GM21717 (cell line): ENCODE data around the gene BLZF1.
"Not testable (repeated sequence)": the region's sequence is repeated elsewhere in the genome, so short reads cannot be mapped to it uniquely, and the experiment has no call there.

Experiments
- ATAC-seq: cut with Tn5 transposase; IDR thresholded peaks from one replicate; pipeline ENCODE4 v1.9.1; 2021; ENCODE audit warnings: mild to moderate bottlenecking, moderate library complexity; ENCODE audit not compliant: unreplicated experiment

BLZF1 gene, protein sequence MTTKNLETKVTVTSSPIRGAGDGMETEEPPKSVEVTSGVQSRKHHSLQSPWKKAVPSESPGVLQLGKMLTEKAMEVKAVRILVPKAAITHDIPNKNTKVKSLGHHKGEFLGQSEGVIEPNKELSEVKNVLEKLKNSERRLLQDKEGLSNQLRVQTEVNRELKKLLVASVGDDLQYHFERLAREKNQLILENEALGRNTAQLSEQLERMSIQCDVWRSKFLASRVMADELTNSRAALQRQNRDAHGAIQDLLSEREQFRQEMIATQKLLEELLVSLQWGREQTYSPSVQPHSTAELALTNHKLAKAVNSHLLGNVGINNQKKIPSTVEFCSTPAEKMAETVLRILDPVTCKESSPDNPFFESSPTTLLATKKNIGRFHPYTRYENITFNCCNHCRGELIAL

DNA sequence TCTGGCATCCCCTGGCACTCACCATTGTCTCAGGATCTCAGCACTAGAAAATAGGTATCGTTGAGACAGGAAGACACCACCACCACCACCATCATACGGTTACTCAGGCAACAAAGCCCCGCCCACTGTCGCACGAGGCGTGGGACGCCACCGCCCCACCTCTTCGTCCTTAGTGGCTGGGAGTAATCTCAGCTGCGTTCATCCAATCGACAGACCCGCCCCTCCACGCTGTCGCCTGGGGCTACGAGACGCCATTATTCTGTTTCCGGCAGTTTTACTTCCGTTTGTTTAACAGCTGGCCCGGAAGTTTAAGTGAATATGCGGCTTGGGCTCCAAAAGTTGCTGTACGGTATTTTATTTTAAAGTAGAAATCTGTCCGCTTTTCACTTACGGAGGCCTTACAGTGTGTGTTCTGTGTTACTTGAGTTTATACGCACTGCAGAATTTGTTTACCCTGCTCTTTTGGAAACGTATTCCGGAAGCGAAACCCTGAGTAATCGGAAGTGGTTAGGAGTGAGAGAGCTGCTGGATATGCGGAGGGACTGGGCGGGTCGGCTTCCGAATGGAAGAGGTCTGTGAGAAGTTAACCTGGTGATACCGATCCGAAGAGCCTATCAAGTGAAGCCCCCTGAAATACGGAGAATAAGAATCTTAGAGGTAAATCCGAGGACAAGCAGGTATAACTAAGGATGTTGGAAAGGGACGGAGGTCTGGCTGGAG lies at the start of gene BLZF1, which contains the start of gene NME7:
BLZF1 (plus strand) TSS at position 510 of the 720 bp plus-strand sequence. CDS start 1,328 bp downstream, outside the sequence.
NME7 (minus strand) TSS at position 112 of the 720 bp plus-strand sequence; CDS start at position 25, 87 bp downstream.
- ATAC-seq = peak; percentile 97

- ATAC-seq = no peak
Observed at GRCh38 chr1:169318536-169319244, 49.3 kb upstream of the BLZF1 start.

DNA sequence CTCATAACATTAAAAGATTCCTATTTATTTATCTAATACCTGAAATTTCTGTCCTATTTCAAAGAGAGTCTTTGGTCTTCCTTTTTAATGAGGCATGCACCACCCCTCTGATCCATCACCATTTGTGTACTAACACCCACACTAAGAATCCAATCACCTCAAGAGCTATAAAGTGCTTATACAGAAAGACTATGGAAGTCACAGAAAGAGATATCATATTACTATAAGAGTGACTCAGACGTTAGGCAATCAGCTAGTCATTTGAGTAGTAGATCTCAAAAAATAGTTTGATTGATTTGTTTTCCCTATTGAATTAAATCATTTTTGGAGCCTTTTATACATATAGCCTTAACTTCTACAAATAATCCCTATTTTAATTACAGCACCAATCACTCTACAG lies 46.5 kb upstream of the BLZF1 start:
- no peak for ATAC-seq

DNA sequence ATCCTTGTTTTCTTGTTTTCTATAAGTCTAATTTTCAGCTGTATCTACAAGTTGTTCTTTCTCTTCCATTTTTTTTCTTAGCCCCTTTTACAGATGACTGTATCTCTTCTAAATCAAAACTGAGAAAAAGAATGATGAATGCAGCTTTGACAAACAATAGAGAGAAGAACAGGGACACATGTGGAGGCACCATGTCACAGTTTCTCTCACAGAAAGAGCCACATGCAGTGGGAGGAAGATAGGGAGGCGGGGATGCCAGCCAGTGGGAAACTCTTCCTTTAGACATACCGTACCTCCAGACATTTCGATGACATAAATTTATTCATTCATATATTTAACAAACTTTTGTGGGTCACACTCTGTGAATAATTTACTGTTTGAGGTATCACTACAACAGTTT lies 45.9 kb upstream of the BLZF1 start:
- ATAC-seq = no peak

- no peak for ATAC-seq
Observed at GRCh38 chr1:169325117-169325516, 42.9 kb upstream of the BLZF1 start.

GRCh38 chr1:169326261-169326955 lies 41.6 kb upstream of the BLZF1 start:
- ATAC-seq = peak; percentile 27

GRCh38 chr1:169326956-169327268 lies 41.1 kb upstream of the BLZF1 start:
- ATAC-seq = peak; percentile 92

- no peak for ATAC-seq
Observed at GRCh38 chr1:169327875-169328274, 40.1 kb upstream of the BLZF1 start.

DNA sequence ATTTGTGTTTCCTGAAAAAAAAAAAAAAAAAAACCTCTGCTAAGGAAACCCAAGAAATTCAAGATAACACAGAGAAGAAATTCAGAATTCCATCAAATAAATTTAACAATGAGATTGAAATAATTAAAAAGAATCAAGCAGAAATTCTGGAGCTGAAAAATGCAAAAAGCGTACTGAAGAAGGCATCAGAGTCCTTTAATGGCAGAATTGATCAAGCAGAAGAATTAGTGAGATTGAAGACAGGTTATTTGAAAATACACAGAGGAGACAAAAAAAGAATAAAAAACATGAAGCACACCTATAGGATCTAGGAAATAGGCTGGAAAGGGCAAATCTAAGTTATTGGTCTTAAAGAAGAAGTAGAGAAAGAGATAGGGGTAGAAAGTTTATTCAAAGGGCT lies 38.6 kb upstream of the BLZF1 start:
- ATAC-seq = no peak

- no peak for ATAC-seq
Observed at GRCh38 chr1:169330927-169331326, 37.1 kb upstream of the BLZF1 start.

- not testable (repeated sequence) for ATAC-seq
Observed at GRCh38 chr1:169334727-169335126, 33.3 kb upstream of the BLZF1 start.

GRCh38 chr1:169336947-169337715 lies 30.9 kb upstream of the BLZF1 start:
- not testable (repeated sequence) for ATAC-seq

DNA sequence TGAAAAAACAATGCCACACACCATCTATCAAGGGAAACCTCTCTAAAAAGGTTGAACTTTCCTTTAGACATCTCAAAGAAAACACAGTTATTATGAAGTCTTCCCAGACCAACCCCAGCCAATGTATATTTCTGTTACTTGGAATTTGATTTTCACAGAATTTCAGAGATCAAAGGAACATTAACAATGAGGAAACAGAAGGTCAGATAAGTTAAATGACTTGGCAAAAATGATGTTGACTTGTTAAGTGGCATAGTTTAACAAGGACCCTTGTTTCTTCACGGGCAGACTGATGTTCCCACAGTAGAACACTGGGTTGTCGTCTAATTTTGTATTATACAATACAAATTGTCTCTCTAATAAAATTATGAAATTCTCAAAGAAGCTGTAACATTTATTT lies 29.4 kb upstream of the BLZF1 start:
- ATAC-seq = no peak

DNA sequence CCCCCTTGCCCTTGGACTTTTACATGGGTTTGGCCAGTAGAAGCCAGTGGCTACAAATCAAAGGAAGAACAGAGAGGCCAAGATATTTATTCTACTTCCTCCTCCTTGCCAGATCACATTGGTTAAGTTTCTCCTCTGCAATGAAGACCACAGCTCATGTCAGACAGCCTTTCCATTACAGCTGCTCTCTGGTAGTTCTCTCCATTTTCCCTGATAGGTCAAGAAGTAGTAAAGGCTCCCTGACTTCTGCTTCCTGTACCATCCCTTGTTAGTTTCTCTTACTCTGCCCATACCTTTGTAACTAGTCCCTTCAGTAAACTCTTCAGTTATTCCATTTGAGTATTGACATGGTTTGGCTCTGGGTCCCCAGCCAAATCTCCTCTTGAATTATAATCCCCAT lies 28.2 kb upstream of the BLZF1 start:
- ATAC-seq = no peak

- no peak for ATAC-seq
Observed at GRCh38 chr1:169340882-169341281, 27.1 kb upstream of the BLZF1 start.

DNA sequence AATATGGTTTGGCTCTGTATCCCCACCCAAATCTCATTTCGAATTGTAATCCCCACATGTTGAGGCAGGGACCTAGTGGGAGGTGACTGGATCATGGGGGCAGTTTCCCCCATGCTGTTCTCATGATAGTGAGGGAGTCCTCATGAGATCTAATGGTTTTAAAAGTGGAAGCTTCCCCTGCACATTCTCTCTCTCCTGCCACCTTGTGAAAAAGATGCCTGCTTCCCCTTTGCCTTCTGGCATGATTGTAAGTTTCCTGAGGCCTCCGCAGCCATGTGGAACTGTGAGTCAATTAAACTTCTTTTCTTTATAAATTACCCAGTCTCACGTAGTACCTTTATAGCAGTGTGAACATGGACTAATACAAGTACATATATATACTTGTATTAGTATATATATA lies 25.9 kb upstream of the BLZF1 start:
- not testable (repeated sequence) for ATAC-seq

- no peak for ATAC-seq
Observed at GRCh38 chr1:169345511-169345910, 22.5 kb upstream of the BLZF1 start.

DNA sequence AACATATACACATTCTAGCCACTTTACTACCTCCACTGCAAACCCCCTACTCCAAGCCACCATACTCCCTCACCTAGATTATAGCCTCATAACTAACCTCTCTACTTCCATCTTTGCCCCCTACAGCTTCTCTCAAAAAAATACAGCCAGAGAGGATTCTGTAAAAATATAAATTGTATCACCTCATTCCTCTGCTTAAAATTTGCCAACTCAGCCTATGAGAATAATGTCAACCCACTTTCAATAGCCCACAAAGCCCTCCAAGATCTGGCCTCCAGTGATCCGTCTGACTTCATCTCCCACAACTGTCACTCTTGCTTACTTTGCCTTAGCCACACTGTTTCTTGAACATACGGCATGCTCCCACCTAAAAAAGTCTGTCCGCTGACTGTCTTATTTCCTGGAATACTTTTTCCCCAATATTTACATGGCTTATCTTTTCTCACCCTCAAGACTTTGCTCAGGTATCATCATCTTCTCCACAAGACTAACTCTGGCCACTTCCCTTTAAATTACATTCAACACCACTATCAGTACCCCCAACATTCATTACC lies 21.9 kb upstream of the BLZF1 start:
- ATAC-seq = no peak

DNA sequence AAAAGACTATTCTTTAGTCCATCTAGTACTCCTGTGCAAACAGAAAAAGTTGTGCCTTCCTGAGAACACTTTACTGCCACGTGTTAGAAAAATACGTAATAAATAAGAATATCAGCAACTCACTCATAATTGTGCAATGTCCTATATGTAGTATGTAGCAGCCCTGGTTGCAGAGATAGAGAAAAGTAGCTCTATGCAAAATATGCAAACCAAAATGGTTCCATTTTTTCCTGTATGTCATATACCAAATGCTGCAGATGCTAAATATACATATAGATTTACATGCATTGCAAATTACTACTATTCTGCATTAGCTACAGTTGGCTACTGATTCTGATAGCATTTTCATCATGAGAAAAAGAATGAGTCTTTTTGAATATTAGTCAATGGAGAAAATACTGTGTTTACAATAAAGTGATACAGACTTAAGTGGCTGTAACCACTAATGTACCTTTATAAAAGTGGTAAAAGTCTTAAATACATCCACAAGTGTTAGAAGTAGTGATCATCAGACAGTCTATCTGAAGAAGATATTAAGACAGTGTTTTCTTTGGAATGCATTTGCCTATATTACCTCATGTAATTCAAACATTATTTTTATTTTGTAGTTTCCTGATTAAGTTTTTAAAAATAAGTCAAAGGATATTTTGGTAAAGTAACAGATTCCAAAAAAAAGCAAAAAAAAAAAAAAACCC lies 20.2 kb upstream of the BLZF1 start:
- ATAC-seq = no peak
